HT1080 (cell line): ENCODE data around the gene ASB18. TPM values are rescaled to one million over a fixed set of nuclear protein-coding genes. Genes with fewer than 3 reads are reported as not detected.
A peak's percentile ranks its signal among the peaks of the same experiment; 100 is the strongest.

Source experiments
- DNase-seq: peaks from one replicate; pipeline ENCODE4 v3.0.0-alpha.2; 2015; ENCODE audit warnings: low read depth
- total RNA-seq: library from RNA; depleted of rRNA; stranded (reverse); fragments of >200 nt; shearing (Covaris generic); gene quantifications from 2 replicates; pipeline ENCODE4 v1.2.3, GENCODE V29; 2014

Gene ASB18
- total RNA-seq, 1 experiment from 2014 or later: not detected

DNA sequence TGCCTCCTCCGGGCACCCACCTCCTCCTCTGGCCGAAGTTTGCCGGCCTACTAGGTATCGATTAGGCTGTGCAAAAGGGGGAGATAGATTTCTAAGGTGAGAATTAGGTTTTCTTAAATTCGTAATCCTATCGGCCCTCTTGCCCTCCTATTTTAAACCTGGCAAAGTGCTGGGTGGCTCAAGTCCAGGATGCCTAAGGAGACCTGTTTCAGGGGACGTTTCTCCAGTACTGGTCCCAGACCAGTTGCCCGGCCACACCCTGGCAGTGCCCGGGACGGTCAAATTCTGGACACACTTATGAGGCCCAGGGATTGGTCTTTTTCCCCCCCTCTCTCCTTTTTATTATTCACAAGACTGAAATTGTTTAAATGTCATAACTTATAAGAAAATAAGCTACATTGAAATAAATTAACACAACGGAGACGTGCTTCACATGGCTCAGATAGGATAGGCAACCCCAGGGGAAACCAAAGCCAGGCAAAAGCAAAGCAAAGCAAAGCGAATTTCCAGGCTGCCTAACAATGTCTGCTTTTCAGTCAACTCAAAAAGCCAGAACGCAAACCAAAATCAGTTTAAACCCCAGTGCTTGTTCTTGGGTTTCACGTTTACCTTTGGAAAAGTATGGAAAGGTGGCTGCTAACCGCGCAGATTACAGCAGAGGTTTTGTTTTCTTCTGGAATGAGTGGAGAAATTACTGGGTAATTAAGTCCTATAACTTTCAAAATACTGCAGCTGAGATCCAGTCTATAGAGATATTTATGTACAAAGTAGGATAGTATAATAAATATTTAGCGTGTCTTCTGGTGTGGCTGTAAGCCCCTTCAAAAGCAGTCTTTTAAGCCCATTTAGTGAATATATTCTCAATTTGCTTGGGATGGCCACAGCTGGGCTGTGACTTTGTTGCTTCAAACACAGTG, 99.0 kb downstream of the ASB18 start:
- DNase-seq: no peak

DNA sequence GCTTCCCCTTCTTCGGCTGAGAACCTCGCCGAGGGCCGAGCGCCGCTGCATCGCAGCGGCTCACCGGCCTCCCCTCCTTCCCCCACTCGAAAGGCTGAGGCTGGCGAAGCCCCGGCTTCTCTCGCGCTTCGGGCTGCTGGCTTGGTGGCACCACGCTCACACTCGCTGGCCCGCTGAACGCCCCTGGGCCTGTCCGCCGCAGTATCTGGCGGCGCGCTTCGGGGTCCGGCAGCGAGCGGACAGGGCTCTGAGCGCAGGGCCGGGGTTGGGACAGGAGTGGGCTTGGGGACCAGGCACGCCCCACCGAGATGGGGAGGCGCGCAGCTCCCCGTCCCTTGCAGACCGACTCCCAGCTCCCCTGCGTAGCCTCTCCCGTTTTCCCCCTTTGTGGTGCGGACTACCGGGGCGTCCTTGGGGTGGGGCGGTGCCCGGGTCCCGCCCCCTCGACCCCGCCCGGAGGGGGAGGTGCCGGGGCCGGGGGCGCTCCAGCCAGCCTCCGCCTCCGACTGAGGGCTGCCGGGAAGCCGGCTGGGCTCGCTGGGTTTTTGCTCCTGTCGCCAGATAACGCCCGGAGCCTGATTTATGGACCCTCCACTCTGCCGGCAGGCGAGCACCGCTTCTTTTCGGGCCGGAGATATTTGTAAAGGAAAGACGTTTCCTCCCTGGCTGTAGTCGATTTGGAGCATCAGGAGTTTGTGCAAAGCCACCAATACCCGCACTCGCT, 99.8 kb downstream of the ASB18 start:
- DNase-seq: no peak

DNA sequence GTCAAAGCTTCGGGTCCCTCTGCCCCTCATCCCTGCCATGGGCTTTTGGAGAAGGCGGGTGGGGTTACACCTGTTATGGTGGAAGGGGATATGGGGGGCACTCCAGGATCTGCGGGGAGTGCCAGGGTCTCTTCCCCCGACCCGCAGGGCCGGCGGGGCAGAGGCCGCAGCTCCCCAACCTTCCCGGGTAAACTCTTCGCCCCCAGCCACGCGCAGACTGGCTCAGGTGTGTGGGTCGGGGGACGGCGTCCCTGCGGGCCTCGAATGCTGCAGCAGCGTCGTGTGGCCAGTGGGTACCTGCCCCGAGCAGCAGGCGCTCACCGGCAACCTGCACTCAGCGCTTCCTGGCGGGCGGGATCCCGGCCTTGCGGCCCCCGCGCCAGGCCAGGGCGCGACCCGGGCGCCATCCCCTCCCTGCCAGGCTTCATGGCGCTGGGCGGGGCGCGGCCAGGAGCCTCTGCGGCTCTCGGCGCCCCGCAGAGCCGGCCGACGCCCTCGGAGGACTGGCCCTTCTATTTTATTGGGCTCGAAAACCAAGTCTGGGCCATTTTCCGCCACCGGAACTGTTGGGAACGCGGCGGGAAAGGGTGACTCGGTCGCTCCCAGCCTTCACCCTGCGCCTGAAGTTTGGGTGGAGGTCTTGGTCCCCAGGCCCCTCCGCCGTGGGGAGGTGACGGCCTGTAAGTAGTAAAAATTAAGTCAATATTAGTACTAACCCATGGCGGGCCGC, 100.6 kb downstream of the ASB18 start:
- DNase-seq: no peak

DNA sequence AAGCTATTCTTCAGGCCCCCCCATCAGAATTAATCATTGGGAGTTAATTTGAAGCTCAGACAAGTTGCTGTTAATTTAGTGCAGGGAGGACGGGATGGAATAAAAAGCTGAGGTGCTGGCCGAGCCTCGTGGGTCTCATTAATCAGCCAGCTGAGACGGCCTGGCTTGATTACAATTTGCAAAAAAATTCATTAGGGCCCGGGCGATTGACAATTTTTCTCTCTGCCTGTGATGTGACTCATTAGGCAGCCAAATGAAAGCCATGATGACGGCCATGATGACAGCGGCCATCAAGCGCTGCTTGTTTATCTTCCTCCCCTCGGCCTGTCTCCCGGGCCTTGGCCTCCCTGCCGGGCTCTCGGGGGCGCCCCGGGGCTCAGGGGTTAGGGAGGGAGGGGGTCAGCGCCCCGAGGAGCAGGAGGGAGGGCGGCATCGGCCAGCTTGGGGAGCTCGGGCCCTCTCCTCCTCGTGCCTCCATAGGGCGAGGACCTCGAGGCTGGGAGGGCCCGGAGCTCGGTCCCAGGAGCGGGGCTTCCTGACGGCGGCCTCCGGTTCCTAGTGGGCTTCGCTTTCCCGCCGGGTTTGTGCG, 101.2 kb downstream of the ASB18 start:
- DNase-seq: no peak

DNA sequence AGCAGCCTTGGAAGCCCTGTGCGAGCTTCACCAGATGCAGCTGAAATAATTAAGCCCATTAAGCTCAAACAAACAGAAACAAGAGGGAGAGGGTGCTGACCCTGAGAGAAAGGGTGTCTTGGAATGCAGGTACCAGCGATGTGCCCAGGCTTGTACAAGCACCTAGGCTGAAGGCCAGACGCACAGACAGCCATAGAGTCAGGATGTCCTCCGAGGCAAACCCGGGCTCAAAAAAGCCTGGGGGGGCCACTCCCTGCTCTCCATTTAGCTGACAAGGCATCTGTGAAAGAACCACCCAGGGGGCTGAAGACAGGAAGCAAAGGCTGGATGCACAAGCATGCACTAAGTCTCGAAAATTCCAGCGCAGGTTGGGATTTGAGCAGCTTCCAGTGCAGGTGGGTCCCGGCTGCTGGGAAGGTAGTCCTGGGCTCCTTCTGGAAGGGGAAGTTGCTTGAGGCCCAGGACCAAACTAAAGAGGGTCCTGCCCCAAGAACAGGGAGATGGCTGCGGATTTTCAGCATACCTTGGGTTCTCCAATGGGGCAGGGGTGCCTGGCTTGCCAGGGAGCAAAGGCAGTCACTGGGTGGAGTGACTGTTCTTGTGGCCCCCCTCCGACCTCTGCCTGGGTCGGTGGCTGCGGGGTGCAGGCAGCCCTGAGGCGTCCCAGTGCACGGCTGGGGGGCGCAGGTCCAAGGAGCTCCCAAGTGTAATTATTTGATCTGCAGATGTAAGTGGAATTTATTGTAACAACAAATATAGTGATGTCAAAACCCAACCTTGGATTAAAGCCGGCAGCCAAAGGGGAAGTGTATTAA, 102.0 kb downstream of the ASB18 start:
- no peak for DNase-seq

DNA sequence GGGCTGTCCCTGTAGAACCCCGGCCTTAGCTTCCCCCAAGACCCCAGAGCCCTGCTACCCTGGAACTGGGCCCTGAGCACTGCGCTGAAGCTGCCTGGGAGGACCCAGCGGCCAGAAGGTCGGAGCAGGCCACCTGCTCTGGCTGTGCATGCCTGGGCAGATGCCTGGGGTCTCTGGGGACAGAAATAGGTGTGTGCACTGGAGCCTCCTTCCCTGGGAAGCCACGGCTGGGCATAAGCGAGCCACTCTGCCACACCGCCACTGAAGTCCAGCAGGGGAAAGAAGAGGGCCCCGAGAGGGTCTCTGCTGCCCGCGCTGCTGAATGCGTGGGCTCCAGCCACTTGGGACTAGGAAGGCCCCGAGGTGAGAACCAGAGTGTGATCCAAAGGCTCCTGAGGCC, 102.7 kb downstream of the ASB18 start:
- no peak for DNase-seq

DNA sequence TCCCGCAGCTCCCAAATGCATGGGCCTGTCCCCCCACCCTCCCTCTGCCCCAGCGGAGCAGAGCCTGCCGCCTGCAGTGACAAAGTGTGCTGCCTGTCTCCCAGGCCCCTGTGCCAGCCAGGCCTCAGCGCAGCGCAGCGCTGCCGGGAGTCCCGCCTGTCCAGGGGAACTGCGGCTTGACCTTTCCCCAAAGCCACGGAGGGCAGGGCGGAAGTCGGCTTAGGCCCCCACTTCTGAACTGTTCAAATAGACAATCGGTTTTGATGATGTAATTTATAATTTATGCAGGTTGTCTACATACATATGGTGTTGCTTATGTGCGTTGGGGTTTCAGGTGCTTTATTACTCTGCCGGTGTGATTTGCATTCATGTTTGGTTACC, 103.1 kb downstream of the ASB18 start:
- no peak for DNase-seq

DNA sequence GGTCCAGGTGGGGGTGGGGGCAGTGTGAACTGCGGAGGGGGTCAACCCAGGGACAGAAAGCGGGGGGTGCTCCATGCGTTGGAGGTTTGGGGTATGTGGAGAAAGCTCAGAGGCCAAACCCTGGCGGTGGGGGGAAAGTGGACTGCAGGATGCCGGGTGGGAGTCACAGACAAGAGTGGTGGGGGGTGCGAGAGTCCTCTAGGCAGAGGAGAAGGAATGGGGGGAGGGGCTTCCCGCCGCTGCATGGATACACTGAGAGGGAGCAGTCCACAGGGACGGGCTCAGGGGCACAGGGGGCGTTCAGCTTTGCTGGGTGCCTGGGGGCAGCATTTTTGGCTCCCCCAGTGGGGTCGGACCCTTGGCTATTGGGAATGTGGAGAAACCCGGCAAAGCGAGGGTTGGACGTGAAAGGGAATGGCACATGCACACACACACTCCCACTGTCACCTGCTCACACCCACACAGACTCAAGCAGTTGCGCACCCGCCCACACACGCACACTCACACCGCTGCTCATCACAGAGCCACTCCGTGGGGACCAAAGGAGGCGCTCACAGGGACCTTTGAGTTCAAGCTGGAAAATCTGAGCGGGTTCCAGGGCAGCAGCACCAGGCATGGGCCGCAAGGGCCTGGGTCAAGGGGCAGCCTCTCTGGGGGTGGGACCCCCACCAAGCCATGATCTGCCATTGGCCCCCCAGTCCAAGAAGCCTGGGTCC, 103.7 kb downstream of the ASB18 start:
- DNase-seq: no peak

DNA sequence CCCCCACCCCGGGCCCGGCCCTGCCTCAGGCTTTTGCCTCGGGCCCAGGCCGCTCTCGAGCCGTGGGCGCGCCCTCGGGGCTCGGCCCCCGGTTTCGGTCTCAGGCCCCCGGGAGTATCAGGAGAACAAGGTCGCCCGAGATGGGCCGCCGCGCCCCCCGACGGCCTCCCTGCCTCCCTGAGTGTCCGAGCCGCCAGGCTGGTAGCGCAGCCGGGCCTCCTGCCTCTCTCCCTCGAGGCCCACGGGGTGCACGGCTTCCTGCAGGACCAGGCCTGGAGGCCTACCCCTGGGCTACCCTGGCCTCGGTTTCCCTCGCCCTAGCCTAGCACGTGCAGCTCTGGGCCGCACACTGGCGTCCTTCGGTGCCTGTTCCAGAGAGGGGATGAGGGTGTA, 104.4 kb downstream of the ASB18 start:
- no peak for DNase-seq

DNA sequence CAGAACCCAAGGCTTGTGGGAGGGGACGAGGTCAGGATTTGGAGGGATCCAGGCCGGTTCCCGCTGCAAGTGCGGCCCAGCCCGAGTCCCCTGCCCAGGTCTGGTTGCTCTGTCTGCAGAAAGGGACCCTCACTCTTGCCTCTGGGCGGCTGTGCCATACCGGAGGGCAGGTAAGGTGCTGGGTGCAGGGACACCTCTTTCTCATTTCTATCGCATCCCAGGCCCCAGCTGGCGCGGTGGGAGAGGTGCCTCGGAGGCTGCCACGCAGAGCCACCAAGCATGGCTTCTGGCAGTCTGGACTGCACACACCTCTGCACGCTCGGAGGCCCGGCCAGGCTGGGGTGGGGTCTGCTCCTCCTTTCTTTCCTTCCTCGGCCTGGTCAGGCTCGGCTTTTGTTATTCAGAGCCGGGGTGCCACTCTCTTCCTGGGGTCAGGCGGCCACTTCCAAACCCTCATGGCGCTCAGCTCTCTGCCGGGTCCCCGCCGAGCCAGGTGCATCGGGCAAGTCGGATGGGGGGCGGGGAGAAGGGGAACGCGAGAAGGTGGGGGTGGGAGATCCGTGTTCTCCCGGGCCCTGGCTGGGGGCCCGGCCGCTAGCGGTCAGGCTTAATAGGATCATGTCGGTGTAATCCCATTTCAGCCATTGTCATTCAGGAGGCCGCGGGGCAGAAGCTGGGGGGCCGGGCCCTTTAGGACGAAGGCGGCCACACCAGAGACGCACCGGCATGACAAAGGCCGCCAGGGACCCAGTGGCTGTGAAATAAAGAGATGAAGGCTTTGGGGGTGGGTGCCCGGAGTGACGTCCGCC, 105.0 kb downstream of the ASB18 start:
- DNase-seq: no peak

DNA sequence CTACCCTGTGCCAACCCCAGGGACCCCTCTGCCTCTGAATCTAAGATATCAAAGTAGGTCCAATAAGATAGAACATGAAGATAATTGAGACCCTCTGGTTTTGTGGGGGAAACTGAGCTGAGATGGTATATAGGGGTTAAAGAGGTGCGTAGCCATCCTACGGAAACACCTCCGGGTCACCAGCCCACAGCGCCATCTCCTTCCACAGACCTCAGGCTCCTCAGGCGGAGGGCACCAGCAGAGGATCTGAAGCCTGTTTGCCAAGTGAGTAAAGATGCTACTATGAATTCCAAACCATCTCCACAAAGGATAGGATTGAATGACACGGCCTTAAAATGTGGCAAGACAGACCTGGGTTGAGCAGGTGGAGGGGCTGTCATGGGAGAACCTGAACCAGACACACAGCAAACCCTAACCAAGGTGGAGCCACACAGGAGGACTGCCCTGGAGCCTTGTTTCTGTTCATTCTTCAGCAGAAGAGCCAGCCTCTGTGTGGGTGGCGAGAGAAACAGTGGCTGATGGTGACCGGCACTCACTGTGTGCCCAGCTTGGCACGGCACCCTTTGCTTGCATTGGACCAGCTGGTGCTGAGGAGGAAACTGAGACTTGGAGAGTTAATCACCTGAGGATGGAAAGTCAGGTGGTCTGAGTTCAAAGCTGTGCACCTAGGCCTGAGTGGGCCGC, 106.2 kb downstream of the ASB18 start:
- no peak for DNase-seq

DNA sequence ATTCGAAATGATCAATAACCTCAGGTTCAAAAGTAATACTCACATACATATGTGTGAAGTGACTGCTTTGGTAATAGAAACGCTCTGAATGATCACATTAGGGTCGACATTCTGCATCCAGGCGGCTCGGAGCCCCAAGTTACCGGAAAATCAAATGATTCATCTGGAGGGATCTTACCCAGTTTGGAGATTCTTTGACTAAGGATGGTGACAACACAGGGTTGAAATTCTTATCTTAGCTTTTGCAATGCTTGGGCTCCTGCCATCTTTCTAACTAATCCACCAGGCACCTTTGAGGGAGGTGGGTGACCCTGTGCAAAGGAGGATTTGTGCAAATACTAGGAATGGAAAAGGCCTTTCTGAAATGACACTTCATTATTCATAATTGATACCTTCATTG, 106.8 kb downstream of the ASB18 start:
- DNase-seq: peak; percentile 28

DNA sequence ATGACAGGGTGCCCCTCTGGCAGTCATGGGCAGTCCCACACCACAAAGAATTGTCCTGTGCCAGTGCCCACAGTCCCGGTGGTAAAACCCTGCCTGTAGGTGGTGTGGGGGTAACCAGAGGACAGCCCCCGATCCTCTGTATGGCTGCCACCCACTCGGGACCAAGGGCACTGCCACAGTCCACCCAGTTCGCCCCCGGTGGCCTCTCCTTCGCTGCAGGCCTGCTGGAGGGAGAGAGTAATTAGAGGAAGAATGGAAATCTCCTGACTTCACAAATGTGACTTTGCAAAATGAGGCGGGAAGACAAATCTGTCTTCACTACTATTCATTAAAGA, 107.4 kb downstream of the ASB18 start:
- DNase-seq: no peak

DNA sequence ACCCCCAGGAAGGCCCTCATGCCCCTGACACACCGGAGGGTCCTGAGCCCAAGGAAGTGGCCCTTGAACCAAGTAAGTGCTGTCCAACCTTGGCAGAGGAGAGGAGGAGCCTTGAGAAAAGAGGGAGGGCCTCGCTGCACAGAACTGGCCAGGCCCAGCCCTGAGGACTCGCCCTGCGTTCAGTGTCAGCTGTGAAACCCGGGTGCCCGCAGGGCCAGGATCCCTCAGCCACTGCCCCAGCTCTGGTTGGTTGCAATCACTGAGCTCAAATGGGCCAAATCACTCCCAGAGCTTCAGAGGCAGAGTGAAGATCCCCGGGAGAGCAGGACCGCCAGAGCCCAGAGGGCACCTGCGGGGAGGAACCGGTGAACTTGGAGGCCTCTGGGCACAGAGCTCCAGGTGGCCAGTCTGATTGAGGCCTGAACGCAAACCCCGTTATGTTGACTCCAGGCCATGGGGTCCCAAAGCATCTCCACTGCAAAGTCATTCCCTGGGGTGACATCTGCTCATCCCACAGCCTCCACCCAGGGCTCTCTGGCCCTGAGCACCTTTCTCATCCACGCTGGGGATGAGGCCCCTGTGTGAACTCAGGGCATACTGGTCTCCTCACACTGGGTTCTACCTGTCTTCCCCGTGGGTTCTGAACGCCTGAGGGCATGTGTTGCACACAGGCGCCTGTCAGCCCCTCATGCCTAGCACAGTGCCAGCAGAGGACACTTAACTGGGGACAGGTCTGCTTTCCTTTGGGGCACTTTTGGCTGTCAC, 107.9 kb downstream of the ASB18 start:
- DNase-seq: no peak

DNA sequence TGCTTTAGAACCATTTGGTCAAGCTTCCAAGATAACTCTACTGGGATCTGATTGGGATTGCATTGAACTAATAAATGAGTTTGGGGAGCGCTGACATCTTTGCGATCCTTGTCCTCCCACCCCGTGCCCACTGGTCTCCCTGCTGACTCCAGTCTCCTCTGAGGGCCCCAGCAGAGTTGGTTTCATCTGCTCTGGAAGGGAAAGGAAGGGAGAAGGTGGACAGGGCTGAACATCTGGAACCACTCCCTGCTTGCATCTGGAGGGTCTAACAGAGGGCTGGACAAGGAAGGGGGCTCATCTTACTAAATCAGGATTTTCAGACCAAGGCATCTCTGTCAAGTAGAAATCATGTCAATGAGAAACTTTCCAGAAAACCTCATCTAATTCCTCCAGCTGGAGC, 108.8 kb downstream of the ASB18 start:
- DNase-seq: no peak

DNA sequence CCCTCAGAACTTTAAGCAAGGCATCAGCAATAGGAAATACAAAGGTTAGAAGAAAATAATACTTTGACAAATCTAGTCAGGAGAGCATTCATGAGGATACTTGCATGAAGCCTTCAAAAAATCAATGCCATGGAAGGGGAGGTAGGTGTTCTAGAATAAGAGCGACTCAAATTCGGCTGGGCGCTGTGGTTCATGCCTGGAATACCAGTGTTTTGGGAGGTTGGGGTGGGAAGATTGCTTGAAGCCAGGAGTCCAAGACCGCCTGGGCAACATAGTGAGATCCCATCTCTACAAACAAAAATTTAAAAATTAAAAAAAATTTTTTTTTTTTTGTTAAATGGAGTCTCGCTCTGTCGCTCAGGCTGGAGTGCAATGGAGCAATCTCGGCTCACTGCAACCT, 117.8 kb downstream of the ASB18 start:
- no peak for DNase-seq

DNA sequence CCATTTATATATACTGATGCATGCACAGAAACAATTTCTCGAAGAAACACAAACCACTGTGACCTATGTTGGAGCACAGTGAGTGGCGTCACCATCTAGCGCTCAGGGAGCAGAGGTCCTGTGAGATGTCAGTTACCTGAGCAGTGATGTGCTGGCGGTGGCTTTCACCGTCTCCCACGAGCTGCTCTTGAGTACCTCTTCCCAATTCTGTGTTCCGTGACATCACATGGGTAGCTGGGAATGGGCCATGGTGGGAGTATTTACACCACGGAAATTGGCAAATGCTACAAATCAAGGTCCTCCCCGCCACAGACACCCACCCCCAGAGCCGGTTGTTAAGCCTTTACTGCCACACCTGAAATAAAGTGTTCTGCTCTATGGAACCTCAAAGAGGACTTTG, 120.4 kb downstream of the ASB18 start:
- DNase-seq: no peak
